CD4-positive, CD25-positive, alpha-beta regulatory T cell (primary cell): ENCODE data around the gene EPB41L2. TPM values are rescaled to one million over a fixed set of nuclear protein-coding genes. Genes with fewer than 3 reads are reported as not detected.

ENCODE experiments used
- ATAC-seq, 2 donors: fragments of 150-1000 bp; cut with Tn5 transposase; one replicate each; pipeline ENCODE4 v1.10.0; 2021; ENCODE audit warnings: low read depth in 2 of 2, moderate number of reproducible peaks in 2 of 2, moderate library complexity in 1 of 2
- DNase-seq, 3 donors: peaks; one replicate each; pipeline versions ENCODE4 v3.0.0 to v3.0.0-alpha.2; 2012 to 2022; ENCODE audit warnings: mixed read lengths in 1 of 3
- H3K27ac ChIP-seq: one replicate; pipeline ENCODE4 v1.7.0; 2013; ENCODE audit warnings: mild to moderate bottlenecking, low read length; ENCODE audit not compliant: insufficient read depth, poor library complexity, severe bottlenecking
- H3K27me3 ChIP-seq: one replicate; pipeline ENCODE4 v1.7.0; 2013; ENCODE audit warnings: low read length; ENCODE audit not compliant: control insufficient read depth, insufficient read depth
- H3K36me3 ChIP-seq: one replicate; pipeline ENCODE4 v1.7.0; 2013; ENCODE audit warnings: mild to moderate bottlenecking, low read length, moderate library complexity; ENCODE audit not compliant: control insufficient read depth, insufficient read depth
- H3K4me1 ChIP-seq: 2 replicates; pipeline ENCODE4 v1.7.0; 2013; ENCODE audit warnings: mild to moderate bottlenecking, low read length; ENCODE audit not compliant: insufficient read depth, control insufficient read depth, poor library complexity, severe bottlenecking
- H3K4me3 ChIP-seq: one replicate; pipeline ENCODE4 v1.7.0; 2013; ENCODE audit warnings: low read depth, mild to moderate bottlenecking, low read length, moderate library complexity
- H3K9me3 ChIP-seq, 2 experiments: 1 replicate in 1 of 2; 2 replicates in 1 of 2; pipeline ENCODE4 v1.7.0; 2013; ENCODE audit warnings: low read length in 2 of 2, mild to moderate bottlenecking in 1 of 2, moderate library complexity in 1 of 2; ENCODE audit not compliant: control insufficient read depth in 2 of 2
- H3K27ac Mint-ChIP-seq, 3 donors: one replicate each; pipeline ENCODE4 v1.8.0; 2020 to 2022; ENCODE audit warnings: mild to moderate bottlenecking in 3 of 3, mixed read lengths in 3 of 3, moderate library complexity in 2 of 3
- H3K27me3 Mint-ChIP-seq: one replicate; pipeline ENCODE4 v1.8.0; 2022; ENCODE audit warnings: mild to moderate bottlenecking, mixed read lengths
- H3K36me3 Mint-ChIP-seq: one replicate; pipeline ENCODE4 v1.8.0; 2020; ENCODE audit warnings: mixed read lengths
- H3K4me1 Mint-ChIP-seq, 4 donors: one replicate each; pipeline ENCODE4 v1.8.0; 2020 to 2022; ENCODE audit warnings: mixed read lengths in 4 of 4, mild to moderate bottlenecking in 1 of 4
- H3K4me3 Mint-ChIP-seq, 4 donors: one replicate each; pipeline ENCODE4 v1.8.0; 2020 to 2022; ENCODE audit warnings: mild to moderate bottlenecking in 4 of 4, mixed read lengths in 4 of 4, moderate library complexity in 3 of 4
- H3K9me3 Mint-ChIP-seq, 7 donors: one replicate each; pipeline ENCODE4 v1.8.0; 2020 to 2022; ENCODE audit warnings: mixed read lengths in 7 of 7, mild to moderate bottlenecking in 3 of 7, moderate library complexity in 2 of 7
- polyA plus RNA-seq, 4 donors: library from polyadenylated mRNA; unstranded; fragments of 300-500 nt; fragmentation: Illumina TruSeq; gene quantifications; one replicate each; pipeline ENCODE4 v1.2.3, GENCODE V29; 2021
- total RNA-seq: library from RNA; stranded (reverse); gene quantifications from one replicate; pipeline ENCODE4 v1.2.3, GENCODE V29; 2022

Gene EPB41L2
- total and polyA plus RNA-seq, 5 donors from 2014 or later: 3.3 to 13.6 (median 3.8) TPM

GRCh38 chr6:130896249-130896648, 166.8 kb downstream of the EPB41L2 start:
- Histone ChIP-seq H3K36me3 (no peaks in the 10 kb centered on the region), H3K27ac (no peak overlapping the region), H3K9me3 (no peaks in the 10 kb centered on the region), H3K4me3 (no peak overlapping the region), H3K27me3 (no peaks in the 10 kb centered on the region), H3K4me1 (no peaks in the 10 kb centered on the region)
- no peaks in the 10 kb centered on the region for H3K27me3 Mint-ChIP-seq
- no peak overlapping the region for H3K4me3 Mint-ChIP-seq
- H3K9me3 Mint-ChIP-seq: no peaks in the 10 kb centered on the region
- H3K4me1 Mint-ChIP-seq: no peaks in the 10 kb centered on the region
- ATAC-seq (no peak), DNase-seq (no peak)
- H3K27ac Mint-ChIP-seq: no peak overlapping the region
- H3K36me3 Mint-ChIP-seq: peaks cover 4% of the 10 kb centered on the region

GRCh38 chr6:130895516-130895915, 167.5 kb downstream of the EPB41L2 start:
- H3K9me3 Mint-ChIP-seq: no peaks in the 10 kb centered on the region
- Histone ChIP-seq H3K4me1 (no peaks in the 10 kb centered on the region), H3K36me3 (no peaks in the 10 kb centered on the region), H3K27ac (no peak overlapping the region), H3K9me3 (no peaks in the 10 kb centered on the region), H3K27me3 (no peaks in the 10 kb centered on the region), H3K4me3 (no peak overlapping the region)
- H3K27ac Mint-ChIP-seq: no peak overlapping the region
- ATAC-seq (no peak), DNase-seq (no peak)
- H3K27me3 Mint-ChIP-seq: no peaks in the 10 kb centered on the region
- no peaks in the 10 kb centered on the region for H3K4me1 Mint-ChIP-seq
- no peak overlapping the region for H3K4me3 Mint-ChIP-seq
- H3K36me3 Mint-ChIP-seq: peaks cover 4% of the 10 kb centered on the region

GRCh38 chr6:130893766-130894165, 169.3 kb downstream of the EPB41L2 start:
- Mint-ChIP-seq H3K4me1 (no peaks in the 10 kb centered on the region), H3K4me3 (no peak overlapping the region), H3K27ac (no peak overlapping the region), H3K27me3 (no peaks in the 10 kb centered on the region), H3K36me3 (peaks cover 4% of the 10 kb centered on the region), H3K9me3 (no peaks in the 10 kb centered on the region)
- Histone ChIP-seq H3K27ac (no peak overlapping the region), H3K36me3 (no peaks in the 10 kb centered on the region), H3K4me3 (no peak overlapping the region), H3K27me3 (no peaks in the 10 kb centered on the region), H3K4me1 (no peaks in the 10 kb centered on the region), H3K9me3 (no peaks in the 10 kb centered on the region)
- ATAC-seq (no peak), DNase-seq (no peak)

GRCh38 chr6:130893277-130893676, 169.8 kb downstream of the EPB41L2 start:
- H3K27ac Mint-ChIP-seq: peak overlapping the region in 1 of 3 donors; percentile 43
- peaks cover 4% of the 10 kb centered on the region for H3K36me3 Mint-ChIP-seq
- Histone ChIP-seq H3K36me3 (no peaks in the 10 kb centered on the region), H3K27me3 (no peaks in the 10 kb centered on the region), H3K9me3 (no peaks in the 10 kb centered on the region), H3K4me1 (no peaks in the 10 kb centered on the region), H3K27ac (no peak overlapping the region), H3K4me3 (no peak overlapping the region)
- H3K4me3 Mint-ChIP-seq: no peak overlapping the region
- no peaks in the 10 kb centered on the region for H3K4me1 Mint-ChIP-seq
- no peaks in the 10 kb centered on the region for H3K27me3 Mint-ChIP-seq
- ATAC-seq: no peak
- H3K9me3 Mint-ChIP-seq: no peaks in the 10 kb centered on the region
- no peak for DNase-seq

- no peaks in the 10 kb centered on the region for H3K36me3 ChIP-seq
- H3K27ac ChIP-seq: no peak overlapping the region
- H3K27me3 ChIP-seq: no peaks in the 10 kb centered on the region
- H3K4me1 ChIP-seq: no peaks in the 10 kb centered on the region
- no peak for ATAC-seq
- Mint-ChIP-seq H3K4me1 (no peaks in the 10 kb centered on the region), H3K36me3 (peaks cover 4% of the 10 kb centered on the region), H3K4me3 (no peak overlapping the region), H3K9me3 (no peaks in the 10 kb centered on the region), H3K27ac (no peak overlapping the region), H3K27me3 (no peaks in the 10 kb centered on the region)
- DNase-seq: no peak
- H3K4me3 ChIP-seq: no peak overlapping the region
- no peaks in the 10 kb centered on the region for H3K9me3 ChIP-seq
Measured at GRCh38 chr6:130890521-130890971, 172.5 kb downstream of the EPB41L2 start.

GRCh38 chr6:130889423-130889822, 173.6 kb downstream of the EPB41L2 start:
- Mint-ChIP-seq H3K4me1 (no peaks in the 10 kb centered on the region), H3K27ac (no peak overlapping the region), H3K4me3 (no peak overlapping the region), H3K9me3 (no peaks in the 10 kb centered on the region), H3K27me3 (peaks cover 4% of the 10 kb centered on the region), H3K36me3 (peaks cover 4% of the 10 kb centered on the region)
- no peaks in the 10 kb centered on the region for H3K9me3 ChIP-seq
- H3K4me3 ChIP-seq: no peak overlapping the region
- DNase-seq (no peak), ATAC-seq (no peak)
- H3K36me3 ChIP-seq: no peaks in the 10 kb centered on the region
- no peaks in the 10 kb centered on the region for H3K27me3 ChIP-seq
- no peak overlapping the region for H3K27ac ChIP-seq
- H3K4me1 ChIP-seq: no peaks in the 10 kb centered on the region

- H3K27me3 Mint-ChIP-seq: peaks cover 4% of the 10 kb centered on the region
- Histone ChIP-seq H3K27me3 (no peaks in the 10 kb centered on the region), H3K9me3 (no peaks in the 10 kb centered on the region), H3K27ac (no peak overlapping the region), H3K4me1 (no peaks in the 10 kb centered on the region), H3K4me3 (no peak overlapping the region), H3K36me3 (no peaks in the 10 kb centered on the region)
- no peak overlapping the region for H3K4me3 Mint-ChIP-seq
- ATAC-seq: no peak
- DNase-seq: no peak
- no peaks in the 10 kb centered on the region for H3K9me3 Mint-ChIP-seq
- no peaks in the 10 kb centered on the region for H3K36me3 Mint-ChIP-seq
- no peak overlapping the region for H3K27ac Mint-ChIP-seq
- no peaks in the 10 kb centered on the region for H3K4me1 Mint-ChIP-seq
Measured at GRCh38 chr6:130888246-130888645, 174.8 kb downstream of the EPB41L2 start.

GRCh38 chr6:130886966-130887365, 176.1 kb downstream of the EPB41L2 start:
- H3K27ac Mint-ChIP-seq: no peak overlapping the region
- H3K4me1 Mint-ChIP-seq: no peaks in the 10 kb centered on the region
- H3K27me3 Mint-ChIP-seq: peaks cover 4% of the 10 kb centered on the region
- no peaks in the 10 kb centered on the region for H3K27me3 ChIP-seq
- peaks cover 3% of the 10 kb centered on the region for H3K36me3 Mint-ChIP-seq
- ATAC-seq (no peak), DNase-seq (no peak)
- no peaks in the 10 kb centered on the region for H3K9me3 Mint-ChIP-seq
- no peak overlapping the region for H3K27ac ChIP-seq
- H3K36me3 ChIP-seq: no peaks in the 10 kb centered on the region
- no peaks in the 10 kb centered on the region for H3K9me3 ChIP-seq
- no peaks in the 10 kb centered on the region for H3K4me1 ChIP-seq
- H3K4me3 ChIP-seq: no peak overlapping the region
- H3K4me3 Mint-ChIP-seq: no peak overlapping the region
